Measurements from ENCODE around the gene TMEM51.

DNA sequence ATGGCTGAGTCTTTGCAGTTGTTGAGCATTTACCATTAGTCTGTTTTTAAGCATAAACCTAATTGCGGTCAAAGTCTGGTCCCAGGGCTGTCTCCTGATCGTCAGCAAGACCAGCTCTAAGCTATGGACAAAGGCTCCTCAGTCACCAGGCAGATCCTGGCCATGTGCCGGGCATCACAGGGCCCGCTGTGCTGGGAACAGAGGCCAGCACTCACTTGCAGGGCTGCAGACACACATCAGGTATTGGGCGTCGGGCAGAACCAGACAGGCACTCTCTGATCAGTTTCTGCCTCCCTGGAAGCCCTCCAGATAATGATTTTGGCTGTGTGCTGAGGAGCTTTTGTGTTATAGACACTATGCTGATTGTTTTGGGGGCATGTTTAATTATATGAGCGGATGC is 26.6 kb downstream of the TMEM51 start:
- TF ChIP-seq, protein P1, sequence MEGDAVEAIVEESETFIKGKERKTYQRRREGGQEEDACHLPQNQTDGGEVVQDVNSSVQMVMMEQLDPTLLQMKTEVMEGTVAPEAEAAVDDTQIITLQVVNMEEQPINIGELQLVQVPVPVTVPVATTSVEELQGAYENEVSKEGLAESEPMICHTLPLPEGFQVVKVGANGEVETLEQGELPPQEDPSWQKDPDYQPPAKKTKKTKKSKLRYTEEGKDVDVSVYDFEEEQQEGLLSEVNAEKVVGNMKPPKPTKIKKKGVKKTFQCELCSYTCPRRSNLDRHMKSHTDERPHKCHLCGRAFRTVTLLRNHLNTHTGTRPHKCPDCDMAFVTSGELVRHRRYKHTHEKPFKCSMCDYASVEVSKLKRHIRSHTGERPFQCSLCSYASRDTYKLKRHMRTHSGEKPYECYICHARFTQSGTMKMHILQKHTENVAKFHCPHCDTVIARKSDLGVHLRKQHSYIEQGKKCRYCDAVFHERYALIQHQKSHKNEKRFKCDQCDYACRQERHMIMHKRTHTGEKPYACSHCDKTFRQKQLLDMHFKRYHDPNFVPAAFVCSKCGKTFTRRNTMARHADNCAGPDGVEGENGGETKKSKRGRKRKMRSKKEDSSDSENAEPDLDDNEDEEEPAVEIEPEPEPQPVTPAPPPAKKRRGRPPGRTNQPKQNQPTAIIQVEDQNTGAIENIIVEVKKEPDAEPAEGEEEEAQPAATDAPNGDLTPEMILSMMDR (IDR thresholded peaks at IDR 0.05) = no peak
- TF ChIP-seq POLR2A (IDR thresholded peaks at IDR 0.05) = no peak
